Activated naive CD8-positive, alpha-beta T cell treated with anti-CD3 and anti-CD28 coated beads, Interleukin-2, amount 50 U/mL, for 24 hours (primary cell): ENCODE measurements around the gene PRKCG.

ENCODE experiments used
- ATAC-seq: fragments of 150-1000 bp; cut with Tn5 transposase; one replicate; pipeline ENCODE4 v1.10.0; 2021
- DNase-seq: peaks from one replicate; pipeline ENCODE4 v3.0.0; 2021
- H3K27ac Mint-ChIP-seq: one replicate; pipeline ENCODE4 v1.8.0; 2021; ENCODE audit warnings: mild to moderate bottlenecking, mixed read lengths
- H3K27me3 Mint-ChIP-seq: one replicate; pipeline ENCODE4 v1.8.0; 2021; ENCODE audit warnings: mixed read lengths
- H3K36me3 Mint-ChIP-seq: one replicate; pipeline ENCODE4 v1.8.0; 2021; ENCODE audit warnings: low read depth, mixed read lengths
- H3K4me1 Mint-ChIP-seq: one replicate; pipeline ENCODE4 v1.8.0; 2021; ENCODE audit warnings: mixed read lengths
- H3K4me3 Mint-ChIP-seq: one replicate; pipeline ENCODE4 v1.8.0; 2021; ENCODE audit warnings: mild to moderate bottlenecking, moderate library complexity, mixed read lengths
- H3K9me3 Mint-ChIP-seq: one replicate; pipeline ENCODE4 v1.8.0; 2021; ENCODE audit warnings: mixed read lengths

The PRKCG gene

DNA sequence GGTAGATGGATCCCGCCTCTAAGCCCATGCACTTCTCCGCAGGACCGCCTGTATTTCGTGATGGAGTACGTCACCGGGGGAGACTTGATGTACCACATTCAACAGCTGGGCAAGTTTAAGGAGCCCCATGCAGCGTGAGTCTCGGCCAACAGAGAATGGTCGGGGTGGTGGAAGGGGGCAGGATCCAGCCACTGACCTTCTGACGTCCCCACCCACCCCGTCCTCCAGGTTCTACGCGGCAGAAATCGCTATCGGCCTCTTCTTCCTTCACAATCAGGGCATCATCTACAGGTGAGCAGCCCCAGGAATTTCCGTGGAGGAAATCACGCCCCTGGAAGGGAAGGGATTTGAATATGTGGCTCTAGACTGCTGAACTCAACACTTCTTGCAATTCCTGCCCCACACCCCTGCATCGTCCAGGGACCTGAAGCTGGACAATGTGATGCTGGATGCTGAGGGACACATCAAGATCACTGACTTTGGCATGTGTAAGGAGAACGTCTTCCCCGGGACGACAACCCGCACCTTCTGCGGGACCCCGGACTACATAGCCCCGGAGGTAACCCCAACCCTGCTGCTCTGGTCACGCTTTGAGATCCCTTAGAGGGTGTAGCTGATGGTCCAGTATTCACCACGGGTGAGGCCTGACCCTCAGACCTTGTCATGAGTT, 18.3 kb downstream of the PRKCG start:
- ATAC-seq (no peak), DNase-seq (no peak)
- Mint-ChIP-seq H3K27me3 (peaks cover 53% of the 10 kb centered on the region), H3K9me3 (no peaks in the 10 kb centered on the region), H3K27ac (no peak overlapping the region), H3K4me3 (no peak overlapping the region), H3K36me3 (no peaks in the 10 kb centered on the region), H3K4me1 (peaks cover 2% of the 10 kb centered on the region)

DNA sequence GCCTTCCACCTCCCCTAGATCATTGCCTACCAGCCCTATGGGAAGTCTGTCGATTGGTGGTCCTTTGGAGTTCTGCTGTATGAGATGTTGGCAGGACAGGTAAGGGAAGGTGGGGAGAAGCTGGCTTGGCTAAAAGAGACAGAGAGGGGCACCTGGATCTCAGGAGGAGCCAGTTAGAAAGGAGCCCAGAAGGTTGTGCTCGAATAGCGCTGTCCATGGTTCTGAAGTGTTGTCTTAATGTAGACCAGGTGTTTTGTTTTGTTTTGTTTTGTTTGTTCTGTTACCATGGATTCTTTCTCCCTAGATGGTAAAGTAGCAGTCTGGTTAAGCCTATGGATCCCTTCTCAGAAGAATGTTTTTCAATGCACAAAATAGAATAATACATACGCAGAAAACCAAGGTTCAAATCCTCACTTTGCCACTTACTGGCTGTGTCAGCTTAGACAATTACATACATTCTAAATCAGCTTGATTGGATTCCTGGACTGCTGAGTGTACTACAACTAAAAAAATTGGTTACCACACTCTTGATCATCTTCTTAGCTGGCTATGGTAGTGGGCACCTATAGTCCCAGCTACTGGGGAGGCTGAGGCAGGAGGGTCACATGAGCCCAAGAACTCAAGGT, 21.2 kb downstream of the PRKCG start:
- no peak overlapping the region for H3K4me3 Mint-ChIP-seq
- peak; percentile 12 for DNase-seq
- no peak for ATAC-seq
- no peaks in the 10 kb centered on the region for H3K9me3 Mint-ChIP-seq
- no peaks in the 10 kb centered on the region for H3K36me3 Mint-ChIP-seq
- H3K4me1 Mint-ChIP-seq, result peaks cover 15% of the 10 kb centered on the region
- H3K27me3 Mint-ChIP-seq, result peaks cover 58% of the 10 kb centered on the region
- H3K27ac Mint-ChIP-seq, result no peak overlapping the region

DNA sequence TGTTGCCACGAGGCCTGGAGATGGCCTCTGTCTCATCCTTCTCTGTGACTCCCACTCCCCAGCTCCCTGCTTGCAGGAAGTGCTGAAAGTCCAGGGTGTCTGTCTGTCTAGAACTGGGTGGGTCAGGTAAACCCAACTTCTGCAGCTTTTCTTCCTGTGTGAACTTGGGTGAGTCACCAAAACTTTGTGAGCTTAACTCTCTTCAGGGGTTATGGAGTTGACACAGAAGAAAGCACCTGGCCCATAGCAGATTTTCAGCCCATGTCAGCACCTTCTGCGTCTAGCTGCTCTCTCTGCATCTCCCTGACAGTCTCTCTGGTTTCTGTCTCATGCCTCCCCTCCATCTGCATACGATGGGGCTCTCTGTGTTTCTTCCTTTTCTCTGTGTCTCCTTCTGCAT, 22.9 kb downstream of the PRKCG start:
- no peaks in the 10 kb centered on the region for H3K36me3 Mint-ChIP-seq
- no peak for ATAC-seq

DNA sequence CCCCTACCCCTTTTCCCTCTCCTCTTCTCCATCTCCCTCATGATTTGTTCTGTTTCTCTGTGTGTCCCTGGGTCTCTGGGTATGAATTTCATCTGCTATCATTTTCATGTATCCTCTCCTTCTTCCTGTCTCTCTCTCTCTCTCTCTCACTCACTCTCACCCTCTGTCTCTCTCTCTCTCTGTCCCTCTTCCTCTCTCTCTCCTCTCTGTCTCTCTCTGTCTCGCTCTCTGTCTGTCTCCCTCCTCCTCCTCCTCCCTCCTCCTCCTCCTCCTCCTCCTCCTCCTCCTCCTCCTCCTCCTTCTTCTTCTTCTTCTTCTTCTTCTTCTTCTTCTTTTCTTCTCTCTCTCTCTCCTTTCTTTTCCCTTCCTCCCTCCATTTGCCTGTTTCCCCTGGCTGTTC, 23.8 kb downstream of the PRKCG start:
- H3K4me3 Mint-ChIP-seq, result no peak overlapping the region
- no peaks in the 10 kb centered on the region for H3K9me3 Mint-ChIP-seq
- H3K27me3 Mint-ChIP-seq, result peaks cover 63% of the 10 kb centered on the region
- DNase-seq, result no peak
- H3K4me1 Mint-ChIP-seq, result peaks cover 17% of the 10 kb centered on the region
- H3K27ac Mint-ChIP-seq, result no peak overlapping the region
- no peak for ATAC-seq
- H3K36me3 Mint-ChIP-seq, result no peaks in the 10 kb centered on the region

More for the DNA sequence above, 22.9 kb downstream of the PRKCG start:
- Mint-ChIP-seq H3K9me3 (no peaks in the 10 kb centered on the region), H3K4me1 (peaks cover 17% of the 10 kb centered on the region), H3K27me3 (peaks cover 55% of the 10 kb centered on the region), H3K27ac (no peak overlapping the region), H3K4me3 (no peak overlapping the region)
- no peak for DNase-seq

DNA sequence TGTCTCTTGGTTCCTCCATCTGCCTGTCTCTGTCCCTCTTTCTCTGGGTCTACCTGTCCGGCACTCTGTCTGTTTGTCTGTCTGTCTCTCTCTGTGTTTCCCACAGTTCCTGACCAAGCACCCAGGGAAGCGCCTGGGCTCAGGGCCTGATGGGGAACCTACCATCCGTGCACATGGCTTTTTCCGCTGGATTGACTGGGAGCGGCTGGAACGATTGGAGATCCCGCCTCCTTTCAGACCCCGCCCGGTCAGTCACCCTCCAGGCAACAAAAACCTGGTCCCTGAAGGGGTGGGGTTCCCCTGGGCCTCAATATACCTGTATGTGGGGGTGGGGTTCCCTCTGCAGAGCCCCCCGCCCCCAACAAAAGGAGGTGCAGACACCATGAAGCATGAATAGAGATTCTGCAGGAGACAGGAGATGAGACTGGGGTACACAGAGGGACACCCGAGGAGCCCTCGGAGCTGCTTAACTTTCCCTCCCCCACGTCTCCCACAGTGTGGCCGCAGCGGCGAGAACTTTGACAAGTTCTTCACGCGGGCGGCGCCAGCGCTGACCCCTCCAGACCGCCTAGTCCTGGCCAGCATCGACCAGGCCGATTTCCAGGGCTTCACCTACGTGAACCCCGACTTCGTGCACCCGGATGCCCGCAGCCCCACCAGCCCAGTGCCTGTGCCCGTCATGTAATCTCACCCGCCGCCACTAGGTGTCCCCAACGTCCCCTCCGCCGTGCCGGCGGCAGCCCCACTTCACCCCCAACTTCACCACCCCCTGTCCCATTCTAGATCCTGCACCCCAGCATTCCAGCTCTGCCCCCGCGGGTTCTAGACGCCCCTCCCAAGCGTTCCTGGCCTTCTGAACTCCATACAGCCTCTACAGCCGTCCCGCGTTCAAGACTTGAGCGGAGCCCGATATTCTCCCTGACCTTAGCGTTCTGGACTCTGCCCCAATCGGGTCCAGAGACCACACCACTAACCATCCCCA, 24.5 kb downstream of the PRKCG start:
- no peak overlapping the region for H3K4me3 Mint-ChIP-seq
- peaks cover 65% of the 10 kb centered on the region for H3K27me3 Mint-ChIP-seq
- ATAC-seq, result peak; percentile 44
- peak; percentile 83 for DNase-seq
- no peak overlapping the region for H3K27ac Mint-ChIP-seq
- no peaks in the 10 kb centered on the region for H3K36me3 Mint-ChIP-seq
- H3K9me3 Mint-ChIP-seq, result no peaks in the 10 kb centered on the region
- H3K4me1 Mint-ChIP-seq, result peaks cover 17% of the 10 kb centered on the region

DNA sequence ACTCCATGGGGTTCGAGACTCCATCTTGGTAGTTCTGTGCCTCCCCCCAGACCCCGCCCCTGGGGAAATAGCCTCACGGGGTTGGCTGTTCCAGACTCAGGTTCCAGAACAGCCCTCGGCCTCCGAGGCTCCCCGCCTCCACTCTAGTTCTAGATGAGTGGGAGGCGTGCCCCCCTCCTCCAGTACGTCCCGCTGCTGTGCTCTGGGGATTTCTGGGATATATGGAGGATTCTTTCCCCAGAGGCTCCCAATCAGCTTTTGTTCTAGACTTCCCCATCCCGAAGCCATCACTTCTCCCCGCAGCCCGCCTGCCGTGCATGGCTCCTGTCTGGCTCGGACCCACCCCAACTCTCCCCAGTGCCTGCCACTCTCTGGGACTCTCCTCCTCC, 25.2 kb downstream of the PRKCG start:
- H3K27me3 Mint-ChIP-seq, result peaks cover 72% of the 10 kb centered on the region
- no peak for DNase-seq
- H3K9me3 Mint-ChIP-seq, result no peaks in the 10 kb centered on the region
- H3K4me3 Mint-ChIP-seq, result no peak overlapping the region
- ATAC-seq, result no peak
- peaks cover 17% of the 10 kb centered on the region for H3K4me1 Mint-ChIP-seq
- no peak overlapping the region for H3K27ac Mint-ChIP-seq
- no peaks in the 10 kb centered on the region for H3K36me3 Mint-ChIP-seq

DNA sequence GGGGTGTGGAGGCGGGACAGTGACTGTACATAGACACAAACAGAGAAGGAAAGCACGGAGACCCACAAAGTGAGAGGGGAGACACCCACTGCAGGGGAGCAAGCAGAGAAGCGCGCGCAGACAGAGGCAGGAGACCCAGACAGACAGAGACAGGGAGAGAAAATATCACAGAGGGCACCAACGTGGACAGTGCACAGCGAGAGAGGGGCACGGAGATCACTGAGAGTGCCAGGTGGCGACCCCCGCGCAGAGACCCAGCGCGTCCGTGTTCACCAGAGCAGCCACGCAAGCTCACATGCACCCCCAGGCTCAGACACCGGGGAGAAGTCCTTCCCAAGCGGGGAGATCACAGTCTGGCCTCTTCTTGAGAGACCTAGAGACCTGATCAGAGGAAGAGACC, 25.7 kb downstream of the PRKCG start:
- ATAC-seq, result no peak
- H3K36me3 Mint-ChIP-seq, result no peaks in the 10 kb centered on the region

DNA sequence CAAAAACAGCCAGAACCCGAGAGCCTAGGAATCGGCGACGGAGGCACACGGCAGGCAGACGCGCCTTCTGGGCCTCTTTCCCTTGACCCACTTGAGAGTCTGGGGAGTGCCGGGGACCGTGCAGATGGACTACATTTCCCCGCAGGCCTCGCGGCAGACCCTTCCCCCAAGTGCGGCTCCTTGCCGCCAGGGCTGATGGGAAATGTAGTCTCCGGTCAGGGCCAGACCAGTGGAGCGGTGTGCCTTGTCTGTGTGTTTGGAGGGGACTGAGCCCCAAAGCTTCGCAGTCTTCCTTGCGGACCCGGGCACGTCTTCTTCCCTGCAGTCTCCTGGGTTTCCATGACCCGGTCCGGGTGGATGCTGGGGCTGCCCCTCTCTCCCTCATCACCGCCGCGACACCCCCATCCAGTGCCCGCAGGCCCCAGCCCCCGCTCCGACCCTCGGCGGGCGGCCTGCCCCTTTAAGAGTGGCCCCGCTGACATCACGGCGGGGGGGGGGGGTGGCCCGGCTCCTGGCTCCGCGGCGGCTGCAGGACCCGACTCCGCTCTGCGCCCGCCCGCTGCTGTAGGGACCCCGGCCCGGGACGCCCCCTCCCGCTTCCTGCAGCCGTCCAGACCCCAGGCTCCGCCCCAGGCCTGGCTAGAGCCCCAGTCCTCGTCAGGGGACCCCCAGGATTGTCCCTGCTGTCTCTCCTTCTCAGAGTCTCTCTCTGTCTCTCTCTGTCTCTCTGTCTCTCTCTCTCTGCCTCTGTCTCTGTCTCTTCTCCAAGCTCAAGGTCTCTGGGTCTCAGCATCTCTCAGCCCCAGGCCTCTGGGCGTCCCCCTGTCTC, 26.3 kb downstream of the PRKCG start:
- Mint-ChIP-seq H3K27me3 (peaks cover 78% of the 10 kb centered on the region), H3K4me3 (peak overlapping the region; percentile 13), H3K27ac (no peak overlapping the region), H3K36me3 (no peaks in the 10 kb centered on the region), H3K4me1 (peaks cover 17% of the 10 kb centered on the region), H3K9me3 (no peaks in the 10 kb centered on the region)
- peak; percentile 55 for DNase-seq
- ATAC-seq, result peak; percentile 90

More for the DNA sequence above, 25.7 kb downstream of the PRKCG start:
- H3K4me3 Mint-ChIP-seq, result no peak overlapping the region
- no peaks in the 10 kb centered on the region for H3K9me3 Mint-ChIP-seq
- H3K27ac Mint-ChIP-seq, result no peak overlapping the region
- peaks cover 17% of the 10 kb centered on the region for H3K4me1 Mint-ChIP-seq
- peaks cover 77% of the 10 kb centered on the region for H3K27me3 Mint-ChIP-seq
- no peak for DNase-seq

DNA sequence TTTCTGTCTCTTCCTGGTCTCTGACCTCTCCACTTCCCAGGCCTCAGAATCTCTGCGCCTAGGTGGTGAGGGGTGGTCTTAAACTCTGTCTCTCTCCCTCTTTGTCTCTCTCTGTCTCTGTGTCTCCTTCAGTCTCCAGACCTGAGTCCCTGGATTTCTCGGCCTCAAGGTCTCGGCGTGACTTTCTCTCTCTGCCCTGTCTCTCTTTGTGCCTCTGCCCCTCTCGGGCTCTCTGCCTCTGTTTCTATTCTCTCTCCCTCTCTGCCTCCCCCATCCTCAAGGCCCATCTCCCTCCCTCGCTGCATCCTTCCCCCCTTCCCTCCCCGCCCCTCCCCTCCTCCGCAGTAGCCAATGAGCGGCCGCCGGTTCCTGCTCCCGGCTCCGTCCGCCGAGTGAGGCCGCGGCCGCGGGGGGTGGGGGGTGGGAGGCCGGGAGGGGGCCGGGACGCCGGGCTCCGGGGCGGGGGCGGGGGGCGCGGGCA, 27.0 kb downstream of the PRKCG start, which contains the start of gene CACNG7:
TSS of gene CACNG7 (plus strand) at position 344 of the 481 bp plus-strand sequence. CDS start 3,554 bp downstream, outside the sequence.
- H3K36me3 Mint-ChIP-seq, result no peaks in the 10 kb centered on the region
- H3K9me3 Mint-ChIP-seq, result no peaks in the 10 kb centered on the region
- peaks cover 72% of the 10 kb centered on the region for H3K27me3 Mint-ChIP-seq
- H3K4me1 Mint-ChIP-seq, result peaks cover 17% of the 10 kb centered on the region
- no peak for ATAC-seq
- no peak within 1 kb of the TSS for H3K27ac Mint-ChIP-seq
- H3K4me3 Mint-ChIP-seq, result peak within 1 kb of the TSS; percentile 13
- no peak for DNase-seq

DNA sequence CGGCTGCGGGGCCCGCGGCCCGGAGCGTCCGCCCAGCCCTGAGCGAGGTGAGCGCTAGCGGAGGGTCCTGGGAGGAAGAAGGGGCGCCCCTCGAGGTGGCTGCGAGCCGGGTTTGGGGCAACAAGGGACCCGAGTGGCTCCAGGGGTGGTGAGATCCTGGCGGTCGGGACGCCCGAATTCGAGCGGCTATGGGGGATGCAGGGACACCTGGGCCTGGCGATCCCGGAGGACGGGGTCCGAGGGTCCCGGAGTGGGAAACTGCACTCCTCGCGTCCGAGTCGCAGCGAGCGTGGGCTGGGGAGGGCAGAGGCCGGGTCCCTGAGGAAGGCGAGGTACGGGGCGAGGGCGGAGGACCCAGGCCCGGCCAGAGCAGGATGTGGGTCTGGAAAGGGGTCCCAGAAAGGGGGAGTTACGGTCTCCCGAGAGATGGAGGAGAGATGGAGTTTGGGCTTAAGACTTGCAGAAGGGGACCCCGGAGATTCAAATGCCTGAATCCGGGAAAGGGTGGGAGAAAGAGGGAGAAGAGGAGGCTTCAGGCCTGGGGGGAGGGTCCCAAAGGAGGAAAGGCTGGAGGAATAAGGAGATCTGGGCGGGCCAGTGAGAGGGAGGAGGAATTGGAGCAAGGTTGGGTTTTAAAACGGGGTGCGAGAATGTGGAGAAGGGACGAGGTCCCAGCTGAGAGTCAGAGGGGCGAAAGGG, 27.6 kb downstream of the PRKCG start:
- no peak overlapping the region for H3K4me3 Mint-ChIP-seq
- ATAC-seq (no peak), DNase-seq (no peak)
- H3K9me3 Mint-ChIP-seq, result no peaks in the 10 kb centered on the region
- peaks cover 17% of the 10 kb centered on the region for H3K4me1 Mint-ChIP-seq
- H3K27ac Mint-ChIP-seq, result no peak overlapping the region
- H3K27me3 Mint-ChIP-seq, result peaks cover 69% of the 10 kb centered on the region
- H3K36me3 Mint-ChIP-seq, result no peaks in the 10 kb centered on the region

DNA sequence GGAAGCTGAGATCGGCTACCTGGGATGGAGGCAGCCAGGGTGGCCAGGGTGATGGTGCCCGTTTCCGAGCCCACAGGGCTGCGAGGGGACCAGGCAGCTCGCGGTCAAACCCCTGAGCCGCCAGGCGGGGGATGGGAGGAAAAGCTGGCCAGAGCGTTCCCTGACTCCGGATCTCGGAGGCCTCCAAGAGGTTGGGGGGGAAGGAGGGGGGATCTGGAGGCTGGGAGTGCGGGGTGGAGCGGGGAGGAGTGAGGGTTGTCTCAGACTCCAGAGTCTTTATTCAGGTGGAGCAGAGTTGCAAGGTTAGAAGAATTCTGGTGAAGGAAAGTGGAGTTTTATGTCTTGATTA, 28.1 kb downstream of the PRKCG start:
- ATAC-seq (no peak), DNase-seq (no peak)
- Mint-ChIP-seq H3K9me3 (no peaks in the 10 kb centered on the region), H3K36me3 (no peaks in the 10 kb centered on the region), H3K4me3 (no peak overlapping the region), H3K27me3 (peaks cover 74% of the 10 kb centered on the region), H3K4me1 (peaks cover 17% of the 10 kb centered on the region), H3K27ac (no peak overlapping the region)

DNA sequence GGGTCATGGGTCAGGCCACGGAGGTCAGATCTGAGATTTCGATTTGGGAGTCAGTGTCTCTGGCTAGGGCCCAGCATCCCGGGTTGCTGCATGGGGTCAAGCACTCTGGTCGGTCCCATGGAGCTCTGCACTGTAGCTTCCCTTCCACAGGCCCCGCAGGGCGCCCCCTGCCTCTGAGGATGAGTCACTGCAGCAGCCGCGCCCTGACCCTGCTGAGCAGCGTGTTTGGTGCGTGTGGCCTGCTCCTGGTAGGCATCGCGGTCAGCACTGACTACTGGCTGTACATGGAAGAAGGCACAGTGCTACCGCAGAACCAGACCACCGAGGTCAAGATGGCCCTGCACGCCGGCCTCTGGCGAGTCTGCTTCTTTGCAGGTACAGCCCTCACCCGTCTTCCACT, 30.7 kb downstream of the PRKCG start:
- H3K4me3 Mint-ChIP-seq, result no peak overlapping the region
- peaks cover 57% of the 10 kb centered on the region for H3K27me3 Mint-ChIP-seq
- DNase-seq (peak; percentile 11), ATAC-seq (no peak)
- H3K9me3 Mint-ChIP-seq, result no peaks in the 10 kb centered on the region
- no peak overlapping the region for H3K27ac Mint-ChIP-seq
- peaks cover 7% of the 10 kb centered on the region for H3K4me1 Mint-ChIP-seq
- H3K36me3 Mint-ChIP-seq, result no peaks in the 10 kb centered on the region

DNA sequence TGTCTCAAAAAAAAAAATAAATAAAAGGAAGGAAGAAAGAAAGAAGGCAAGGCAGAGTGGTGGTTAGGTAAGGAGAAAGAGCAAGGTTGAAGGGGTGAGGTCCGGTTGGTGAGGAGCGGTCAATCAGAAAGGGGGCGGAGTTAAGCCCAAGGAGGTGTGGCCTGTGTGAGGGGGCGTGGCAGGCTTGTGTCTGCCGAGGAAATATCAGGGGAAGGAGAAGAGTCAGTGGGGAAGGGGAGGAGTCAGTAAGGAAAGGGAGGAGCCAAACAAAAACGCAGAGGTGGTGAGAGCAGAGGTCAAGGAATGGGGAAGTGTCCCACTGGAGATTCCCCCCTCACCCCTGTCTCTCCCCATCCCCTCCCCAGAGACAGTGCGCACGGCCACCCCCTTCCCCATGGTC, 33.0 kb downstream of the PRKCG start:
- peaks cover 39% of the 10 kb centered on the region for H3K27me3 Mint-ChIP-seq
- H3K4me1 Mint-ChIP-seq, result no peaks in the 10 kb centered on the region
- H3K36me3 Mint-ChIP-seq, result no peaks in the 10 kb centered on the region
- H3K27ac Mint-ChIP-seq, result no peak overlapping the region
- DNase-seq (no peak), ATAC-seq (no peak)
- no peak overlapping the region for H3K4me3 Mint-ChIP-seq
- H3K9me3 Mint-ChIP-seq, result no peaks in the 10 kb centered on the region
